ENCODE data around the gene MRPL9.

MRPL9 gene

DNA sequence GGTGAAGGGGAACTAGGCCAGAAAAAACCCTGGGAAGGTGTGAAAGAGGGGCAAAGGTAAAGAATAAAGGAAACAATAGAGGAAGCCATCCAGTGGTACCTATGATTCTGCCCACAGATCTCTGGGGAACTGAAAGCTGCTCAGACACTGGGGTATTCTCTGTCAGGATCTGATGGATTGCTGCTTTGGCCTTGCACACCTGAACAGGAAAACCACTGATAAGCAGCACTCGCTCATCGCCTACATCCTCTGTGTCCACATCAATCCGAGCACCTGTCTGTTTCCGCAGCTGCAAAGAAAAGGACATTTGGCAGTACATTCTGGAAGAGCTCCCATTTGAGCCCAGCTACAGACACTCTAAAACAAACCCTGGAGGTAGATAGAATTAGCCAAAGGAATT, 16.6 kb upstream of the MRPL9 start:
- no peak overlapping the region for H2AK5ac ChIP-seq (ENCODE audit: low read depth, low read length)
- H3K14ac ChIP-seq (ENCODE audit: low read length) = no peak overlapping the region
- no peak overlapping the region for H3K18ac ChIP-seq (ENCODE audit: low read length)
- H2BK15ac ChIP-seq (ENCODE audit: low read length) = no peak overlapping the region
- H2BK5ac ChIP-seq (ENCODE audit: low read length) = no peak overlapping the region
- H2BK12ac ChIP-seq (ENCODE audit: low read length) = no peak overlapping the region
- H3K23ac ChIP-seq (ENCODE audit: low read depth, low read length, poor library complexity) = no peak overlapping the region
- H3K9me3 ChIP-seq (replicated peaks in 1 of 2; ENCODE audit: control insufficient read depth in 2 of 2, insufficient read depth in 1 of 2, low read depth in 1 of 2, low read length in 2 of 2) = no peaks in the 10 kb centered on the region
- WGBS, 2 donors (ENCODE audit: extremely low coverage in 2 of 2, insufficient read length in 2 of 2, insufficient replicate concordance in 1 of 2) = no CpG with 5 or more reads among the region's 4 CpGs
- no peak overlapping the region for H3K4me2 ChIP-seq (ENCODE audit: insufficient read depth, low read length, poor library complexity, severe bottlenecking)
- H3K36me3 ChIP-seq (replicated peaks in 1 of 2; ENCODE audit: control insufficient read depth in 2 of 2, insufficient read depth in 2 of 2, low read length in 2 of 2) = peaks cover 11 to 63% of the 10 kb centered on the region in 2 donors
- no peak overlapping the region for H3K27ac ChIP-seq (replicated peaks; ENCODE audit: low read length)
- no peak overlapping the region for H2BK120ac ChIP-seq (ENCODE audit: low read depth, low read length)
- H3K4me3 ChIP-seq (ENCODE audit: low read length in 2 of 2) = no peak overlapping the region
- H4K8ac ChIP-seq (ENCODE audit: low read depth, low read length) = no peak overlapping the region
- no peaks in the 10 kb centered on the region for H3K79me1 ChIP-seq (ENCODE audit: low read depth, low read length)
- H2AFZ ChIP-seq (ENCODE audit: low read length) = no peak overlapping the region
- no peaks in the 10 kb centered on the region for H3K4me1 ChIP-seq (ENCODE audit: control insufficient read depth in 2 of 2, insufficient read depth in 1 of 2, low read depth in 1 of 2, low read length in 2 of 2)
- no peak overlapping the region for H3K4ac ChIP-seq (ENCODE audit: low read length)
- no peaks in the 10 kb centered on the region for H3K27me3 ChIP-seq (ENCODE audit: control insufficient read depth in 3 of 3, insufficient read depth in 3 of 3, low read depth in 1 of 3, low read length in 3 of 3)
- no peak for DNase-seq (ENCODE audit: low spot score)
- H4K91ac ChIP-seq (ENCODE audit: low read depth, low read length, poor library complexity) = no peak overlapping the region
- H3K9ac ChIP-seq (ENCODE audit: low read depth, low read length, poor library complexity) = no peak overlapping the region

DNA sequence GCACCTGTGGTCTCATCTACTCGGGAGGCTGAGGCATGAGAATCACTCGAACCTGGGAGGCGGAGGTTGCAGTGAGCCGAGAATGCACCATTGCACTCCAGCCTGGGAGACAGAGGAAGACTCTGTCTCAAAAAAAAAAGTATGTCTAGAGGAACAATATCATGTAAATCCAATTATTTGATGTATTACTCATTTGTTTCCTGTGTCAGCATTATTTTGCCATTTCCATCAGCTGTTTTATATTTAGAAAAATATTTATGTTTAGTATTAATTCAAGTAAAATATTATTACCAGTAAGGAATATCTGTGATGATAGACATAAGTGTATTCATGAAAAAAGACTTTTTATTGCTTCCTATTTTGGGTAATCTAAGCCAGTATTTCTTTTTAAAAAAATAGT, 14.0 kb upstream of the MRPL9 start:
- no peaks in the 10 kb centered on the region for H3K9me3 ChIP-seq (replicated peaks in 1 of 2; ENCODE audit: control insufficient read depth in 2 of 2, insufficient read depth in 1 of 2, low read depth in 1 of 2, low read length in 2 of 2)
- no peak overlapping the region for H2BK12ac ChIP-seq (ENCODE audit: low read length)
- no peak overlapping the region for H3K14ac ChIP-seq (ENCODE audit: low read length)
- H3K23ac ChIP-seq (ENCODE audit: low read depth, low read length, poor library complexity) = no peak overlapping the region
- no peak overlapping the region for H2AK5ac ChIP-seq (ENCODE audit: low read depth, low read length)
- H2AFZ ChIP-seq (ENCODE audit: low read length) = no peak overlapping the region
- peaks cover 17 to 76% of the 10 kb centered on the region in 2 donors for H3K36me3 ChIP-seq (replicated peaks in 1 of 2; ENCODE audit: control insufficient read depth in 2 of 2, insufficient read depth in 2 of 2, low read length in 2 of 2)
- H3K9ac ChIP-seq (ENCODE audit: low read depth, low read length, poor library complexity) = no peak overlapping the region
- no peaks in the 10 kb centered on the region for H3K4me1 ChIP-seq (ENCODE audit: control insufficient read depth in 2 of 2, insufficient read depth in 1 of 2, low read depth in 1 of 2, low read length in 2 of 2)
- no peak overlapping the region for H2BK120ac ChIP-seq (ENCODE audit: low read depth, low read length)
- no peak overlapping the region for H3K4me3 ChIP-seq (ENCODE audit: low read length in 2 of 2)
- H2BK15ac ChIP-seq (ENCODE audit: low read length) = no peak overlapping the region
- no peak overlapping the region for H3K18ac ChIP-seq (ENCODE audit: low read length)
- H3K27ac ChIP-seq (replicated peaks; ENCODE audit: low read length) = no peak overlapping the region
- WGBS, 2 donors (ENCODE audit: extremely low coverage in 2 of 2, insufficient read length in 2 of 2, insufficient replicate concordance in 1 of 2) = no CpG with 5 or more reads among the region's 4 CpGs
- H4K91ac ChIP-seq (ENCODE audit: low read depth, low read length, poor library complexity) = no peak overlapping the region
- H3K4ac ChIP-seq (ENCODE audit: low read length) = no peak overlapping the region
- H3K4me2 ChIP-seq (ENCODE audit: insufficient read depth, low read length, poor library complexity, severe bottlenecking) = no peak overlapping the region
- H4K8ac ChIP-seq (ENCODE audit: low read depth, low read length) = no peak overlapping the region
- no peaks in the 10 kb centered on the region for H3K27me3 ChIP-seq (ENCODE audit: control insufficient read depth in 3 of 3, insufficient read depth in 3 of 3, low read depth in 1 of 3, low read length in 3 of 3)
- H3K79me1 ChIP-seq (ENCODE audit: low read depth, low read length) = no peaks in the 10 kb centered on the region
- no peak for DNase-seq (ENCODE audit: low spot score)
- H2BK5ac ChIP-seq (ENCODE audit: low read length) = no peak overlapping the region

DNA sequence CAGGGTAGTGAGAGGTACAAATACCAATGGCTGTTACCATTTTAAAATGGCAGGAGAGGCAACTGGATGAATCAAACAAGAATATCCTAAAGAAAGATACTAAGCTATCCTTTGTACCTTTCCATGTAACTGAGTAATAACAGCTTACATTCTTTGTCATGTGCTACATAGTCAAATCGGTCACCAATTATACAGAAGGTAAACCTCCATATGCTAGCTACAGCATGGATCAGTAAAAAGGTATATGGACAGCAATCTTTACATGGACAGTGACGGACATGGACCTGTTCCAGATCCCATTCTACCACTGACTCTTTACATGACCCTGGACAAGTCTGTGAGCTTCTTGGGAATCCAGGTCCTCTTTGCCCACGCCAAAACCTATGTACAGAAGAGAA, 13.4 kb upstream of the MRPL9 start:
- Histone ChIP-seq H2BK5ac (ENCODE audit: low read length) (no peak overlapping the region), H3K4me3 (ENCODE audit: low read length in 2 of 2) (no peak overlapping the region), H4K91ac (ENCODE audit: low read depth, low read length, poor library complexity) (no peak overlapping the region), H3K9ac (ENCODE audit: low read depth, low read length, poor library complexity) (no peak overlapping the region), H2BK15ac (ENCODE audit: low read length) (no peak overlapping the region), H3K23ac (ENCODE audit: low read depth, low read length, poor library complexity) (no peak overlapping the region), H3K18ac (ENCODE audit: low read length) (no peak overlapping the region), H4K8ac (ENCODE audit: low read depth, low read length) (no peak overlapping the region), H2BK120ac (ENCODE audit: low read depth, low read length) (no peak overlapping the region), H3K4me1 (ENCODE audit: control insufficient read depth in 2 of 2, insufficient read depth in 1 of 2, low read depth in 1 of 2, low read length in 2 of 2) (no peaks in the 10 kb centered on the region), H3K9me3 (replicated peaks in 1 of 2; ENCODE audit: control insufficient read depth in 2 of 2, insufficient read depth in 1 of 2, low read depth in 1 of 2, low read length in 2 of 2) (no peaks in the 10 kb centered on the region), H3K4me2 (ENCODE audit: insufficient read depth, low read length, poor library complexity, severe bottlenecking) (no peak overlapping the region), H2BK12ac (ENCODE audit: low read length) (no peak overlapping the region), H3K36me3 (replicated peaks in 1 of 2; ENCODE audit: control insufficient read depth in 2 of 2, insufficient read depth in 2 of 2, low read length in 2 of 2) (peaks cover 17 to 73% of the 10 kb centered on the region in 2 donors), H3K79me1 (ENCODE audit: low read depth, low read length) (no peaks in the 10 kb centered on the region), H3K14ac (ENCODE audit: low read length) (no peak overlapping the region), H3K27me3 (ENCODE audit: control insufficient read depth in 3 of 3, insufficient read depth in 3 of 3, low read depth in 1 of 3, low read length in 3 of 3) (no peaks in the 10 kb centered on the region), H2AFZ (ENCODE audit: low read length) (no peak overlapping the region), H3K27ac (replicated peaks; ENCODE audit: low read length) (no peak overlapping the region), H3K4ac (ENCODE audit: low read length) (no peak overlapping the region), H2AK5ac (ENCODE audit: low read depth, low read length) (no peak overlapping the region)
- no peak for DNase-seq (ENCODE audit: low spot score)
- WGBS, 2 donors (ENCODE audit: extremely low coverage in 2 of 2, insufficient read length in 2 of 2, insufficient replicate concordance in 1 of 2) = no CpG with 5 or more reads among the region's 3 CpGs

DNA sequence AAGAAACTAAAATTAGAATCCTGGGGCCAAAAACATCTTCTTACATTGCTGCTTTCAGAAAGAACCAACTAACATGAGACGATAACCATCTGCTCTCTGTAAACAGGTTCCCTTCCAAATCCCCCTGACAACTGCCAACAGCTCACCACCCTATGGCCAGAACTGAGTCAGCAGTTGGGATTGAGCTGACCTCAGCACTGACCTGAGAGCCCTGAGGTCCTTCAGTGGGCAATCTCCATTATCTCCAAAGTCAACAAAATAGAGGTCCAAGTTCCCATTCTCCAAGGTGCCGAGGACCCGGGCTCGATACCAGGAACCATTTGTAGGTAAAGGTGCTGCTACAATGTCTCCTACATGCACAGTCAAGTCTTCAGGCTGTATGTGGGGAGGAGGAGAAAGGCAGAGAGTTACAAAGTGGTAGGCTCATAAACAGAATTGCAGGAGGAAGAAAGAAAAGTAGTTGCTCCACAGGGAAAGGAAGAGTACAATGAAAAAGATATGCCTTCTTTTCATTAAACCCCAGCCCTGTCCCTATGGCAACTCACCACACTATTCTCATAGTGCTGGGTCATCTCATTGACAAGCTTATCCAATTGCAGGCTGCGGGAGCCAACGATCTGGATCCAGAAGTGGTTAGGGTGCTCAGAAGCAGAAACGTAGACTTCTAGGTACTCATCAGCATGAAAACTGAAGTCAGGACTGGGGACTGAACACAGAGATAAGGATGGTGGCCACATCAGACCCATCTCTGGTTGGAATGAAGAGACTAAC, 12.8 kb upstream of the MRPL9 start:
- Histone ChIP-seq H3K9me3 (replicated peaks in 1 of 2; ENCODE audit: control insufficient read depth in 2 of 2, insufficient read depth in 1 of 2, low read depth in 1 of 2, low read length in 2 of 2) (no peaks in the 10 kb centered on the region), H2BK5ac (ENCODE audit: low read length) (no peak overlapping the region), H3K4me3 (ENCODE audit: low read length in 2 of 2) (no peak overlapping the region), H3K4me2 (ENCODE audit: insufficient read depth, low read length, poor library complexity, severe bottlenecking) (no peak overlapping the region), H3K27me3 (ENCODE audit: control insufficient read depth in 3 of 3, insufficient read depth in 3 of 3, low read depth in 1 of 3, low read length in 3 of 3) (no peaks in the 10 kb centered on the region), H3K4ac (ENCODE audit: low read length) (no peak overlapping the region), H3K79me1 (ENCODE audit: low read depth, low read length) (no peaks in the 10 kb centered on the region), H3K36me3 (replicated peaks in 1 of 2; ENCODE audit: control insufficient read depth in 2 of 2, insufficient read depth in 2 of 2, low read length in 2 of 2) (peaks cover 17 to 68% of the 10 kb centered on the region in 2 donors), H2BK15ac (ENCODE audit: low read length) (no peak overlapping the region), H4K91ac (ENCODE audit: low read depth, low read length, poor library complexity) (no peak overlapping the region), H2BK120ac (ENCODE audit: low read depth, low read length) (no peak overlapping the region), H3K23ac (ENCODE audit: low read depth, low read length, poor library complexity) (no peak overlapping the region), H3K27ac (replicated peaks; ENCODE audit: low read length) (no peak overlapping the region), H4K8ac (ENCODE audit: low read depth, low read length) (no peak overlapping the region), H2AFZ (ENCODE audit: low read length) (no peak overlapping the region), H3K18ac (ENCODE audit: low read length) (no peak overlapping the region), H3K9ac (ENCODE audit: low read depth, low read length, poor library complexity) (no peak overlapping the region), H3K4me1 (ENCODE audit: control insufficient read depth in 2 of 2, insufficient read depth in 1 of 2, low read depth in 1 of 2, low read length in 2 of 2) (no peaks in the 10 kb centered on the region), H3K14ac (ENCODE audit: low read length) (no peak overlapping the region), H2AK5ac (ENCODE audit: low read depth, low read length) (no peak overlapping the region), H2BK12ac (ENCODE audit: low read length) (no peak overlapping the region)
- WGBS, 2 donors (ENCODE audit: extremely low coverage in 2 of 2, insufficient read length in 2 of 2, insufficient replicate concordance in 1 of 2) = no CpG with 5 or more reads among the region's 7 CpGs
- DNase-seq (ENCODE audit: low spot score) = no peak

Measured in neuronal stem cell (in vitro differentiated cells).